Measurements from ENCODE around the gene THOC1.

THOC1 gene

GRCh38 chr18:306608-307255 is 38.9 kb upstream of the THOC1 start:
- no peak for TF ChIP-seq CTCF (IDR thresholded peaks at IDR 0.05; ENCODE audit: low read depth, low read length)
- H3K4me3 ChIP-seq (replicated peaks in 1 of 2; ENCODE audit: low read depth in 2 of 2, low read length in 2 of 2), result no peak overlapping the region
- DNase-seq (ENCODE audit: low read depth in 2 of 2), result no peak

- TF ChIP-seq CTCF (IDR thresholded peaks at IDR 0.05; ENCODE audit: low read depth, low read length), result no peak
- DNase-seq (ENCODE audit: low read depth in 2 of 2), result no peak
Observed at GRCh38 chr18:305003-305501, 37.2 kb upstream of the THOC1 start.

DNA sequence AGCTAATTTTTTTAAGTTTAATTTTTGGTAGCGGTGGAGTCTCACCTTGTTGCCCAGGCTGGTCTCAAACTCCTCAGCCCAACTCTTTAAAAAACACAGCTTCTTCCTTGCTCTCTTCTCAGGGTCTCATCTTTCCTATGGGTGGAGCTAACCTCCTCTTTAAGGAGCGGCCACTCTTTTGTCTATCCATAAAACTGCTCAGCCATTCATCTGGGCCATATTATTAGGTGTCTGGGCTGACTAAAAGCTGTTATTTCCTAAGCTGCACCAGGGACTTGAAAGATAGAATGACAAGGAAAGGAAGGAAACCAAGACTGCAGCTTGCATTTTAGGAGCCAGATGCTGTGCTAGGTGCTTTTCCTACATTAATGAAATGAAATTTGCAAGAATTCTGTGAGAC is 35.8 kb upstream of the THOC1 start:
- DNase-seq (ENCODE audit: low read depth in 2 of 2), result no peak
- TF ChIP-seq CTCF (IDR thresholded peaks at IDR 0.05; ENCODE audit: low read depth, low read length), result no peak
- no peak overlapping the region for H3K4me3 ChIP-seq (replicated peaks in 1 of 2; ENCODE audit: low read depth in 2 of 2, low read length in 2 of 2)

More at GRCh38 chr18:305003-305501, 37.2 kb upstream of the THOC1 start:
- H3K4me3 ChIP-seq (replicated peaks in 1 of 2; ENCODE audit: low read depth in 2 of 2, low read length in 2 of 2), result no peak overlapping the region

DNA sequence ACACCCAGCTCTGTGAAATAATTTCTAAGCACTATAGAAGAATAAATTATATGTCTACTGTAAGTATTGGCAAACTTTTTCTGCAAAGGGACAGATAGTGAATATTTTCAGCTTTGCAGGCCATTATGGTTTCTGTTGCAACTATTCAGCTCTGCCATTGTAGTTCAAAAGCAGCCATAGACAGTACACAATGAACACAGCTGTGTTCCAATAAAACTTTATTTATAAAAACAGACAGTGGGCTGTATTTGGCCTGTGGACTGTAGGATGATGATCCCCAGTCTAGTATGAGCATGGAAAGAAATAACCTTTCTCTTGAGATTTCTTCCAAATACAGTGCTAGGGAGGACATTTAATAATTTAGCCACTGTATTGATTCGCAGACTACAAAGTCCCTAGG is 35.2 kb upstream of the THOC1 start:
- no peak for TF ChIP-seq CTCF (IDR thresholded peaks at IDR 0.05; ENCODE audit: low read depth, low read length)

DNA sequence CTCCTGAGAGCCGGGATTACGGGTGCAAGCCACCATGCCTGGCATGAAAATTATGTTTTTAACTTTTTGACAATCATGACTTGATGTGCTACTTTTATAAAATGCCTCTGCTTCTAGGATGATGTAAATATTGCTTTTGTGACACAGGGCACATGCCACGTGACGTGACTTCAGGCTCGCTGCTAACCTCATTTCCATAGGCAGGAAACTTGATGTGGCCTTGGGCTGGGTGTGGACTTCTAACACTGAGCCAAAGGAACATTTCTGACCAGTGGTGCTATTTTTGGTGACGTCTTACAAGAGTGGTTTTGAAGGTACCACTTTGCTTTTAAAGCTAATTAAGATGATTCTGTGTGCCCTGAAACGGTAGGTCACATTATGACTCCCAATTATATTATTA is 34.2 kb upstream of the THOC1 start:
- DNase-seq (ENCODE audit: low read depth in 2 of 2), result no peak
- TF ChIP-seq CTCF (IDR thresholded peaks at IDR 0.05; ENCODE audit: low read depth, low read length), result no peak
- H3K4me3 ChIP-seq (replicated peaks in 1 of 2; ENCODE audit: low read depth in 2 of 2, low read length in 2 of 2), result no peak overlapping the region

More for the DNA sequence above, 35.2 kb upstream of the THOC1 start:
- no peak for DNase-seq (ENCODE audit: low read depth in 2 of 2)
- no peak overlapping the region for H3K4me3 ChIP-seq (replicated peaks in 1 of 2; ENCODE audit: low read depth in 2 of 2, low read length in 2 of 2)

- no peak for TF ChIP-seq CTCF (IDR thresholded peaks at IDR 0.05; ENCODE audit: low read depth, low read length)
- no peak for DNase-seq (ENCODE audit: low read depth in 2 of 2)
- H3K4me3 ChIP-seq (replicated peaks in 1 of 2; ENCODE audit: low read depth in 2 of 2, low read length in 2 of 2), result no peak overlapping the region
Observed at GRCh38 chr18:297936-298335, 30.1 kb upstream of the THOC1 start.
